ENCODE data around the gene NOP58.
"Not testable (repeated sequence)": the region's sequence is repeated elsewhere in the genome, so short reads cannot be mapped to it uniquely, and the experiment has no call there.

Gene NOP58

DNA sequence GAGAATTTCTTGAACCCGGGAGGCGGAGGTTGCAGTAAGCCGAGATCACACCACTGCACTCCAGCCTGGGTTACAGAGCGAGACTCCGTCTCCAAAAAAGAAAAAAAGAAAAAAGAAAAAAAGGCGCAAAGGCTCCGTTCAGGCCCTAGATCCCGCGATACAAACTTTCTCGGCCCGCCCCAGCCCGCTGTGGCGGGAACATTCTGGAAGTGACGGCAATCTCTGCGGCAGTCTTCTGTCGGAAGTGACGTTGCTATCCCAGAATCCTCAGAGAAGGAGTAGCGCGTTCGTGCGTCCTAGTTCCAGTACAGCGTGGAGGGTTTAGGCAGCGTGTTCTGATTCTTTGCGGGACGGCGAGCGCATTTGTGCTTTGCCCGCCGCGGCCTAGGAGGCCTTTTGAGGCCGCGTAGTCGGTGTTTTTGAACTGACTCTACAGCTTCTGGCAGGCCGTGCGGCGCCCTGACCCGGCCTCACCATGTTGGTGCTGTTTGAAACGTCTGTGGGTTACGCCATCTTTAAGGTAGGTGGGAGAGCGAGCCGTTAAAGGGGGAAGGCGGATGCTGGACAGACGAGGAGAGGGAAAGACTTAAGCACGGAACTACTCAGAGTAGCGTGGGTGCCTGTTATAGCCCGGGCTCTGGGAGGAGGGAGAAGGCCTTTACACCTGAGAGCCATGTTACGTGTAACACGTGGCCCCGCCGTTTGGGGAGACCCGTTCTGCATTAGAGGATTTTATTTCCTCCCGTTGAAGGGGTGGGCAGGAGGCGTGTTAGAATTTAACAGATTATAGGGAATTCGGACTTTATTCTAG is at the start of gene NOP58:
TSS of gene NOP58 (plus strand) at position 297 of the 811 bp plus-strand sequence. CDS start at position 476, 179 bp downstream.
- Histone ChIP-seq H3K27ac (peak within 1 kb of the TSS; percentile 90 to 95), H3K4me3 (peak within 1 kb of the TSS; percentile 95)
- TF ChIP-seq, protein P1, sequence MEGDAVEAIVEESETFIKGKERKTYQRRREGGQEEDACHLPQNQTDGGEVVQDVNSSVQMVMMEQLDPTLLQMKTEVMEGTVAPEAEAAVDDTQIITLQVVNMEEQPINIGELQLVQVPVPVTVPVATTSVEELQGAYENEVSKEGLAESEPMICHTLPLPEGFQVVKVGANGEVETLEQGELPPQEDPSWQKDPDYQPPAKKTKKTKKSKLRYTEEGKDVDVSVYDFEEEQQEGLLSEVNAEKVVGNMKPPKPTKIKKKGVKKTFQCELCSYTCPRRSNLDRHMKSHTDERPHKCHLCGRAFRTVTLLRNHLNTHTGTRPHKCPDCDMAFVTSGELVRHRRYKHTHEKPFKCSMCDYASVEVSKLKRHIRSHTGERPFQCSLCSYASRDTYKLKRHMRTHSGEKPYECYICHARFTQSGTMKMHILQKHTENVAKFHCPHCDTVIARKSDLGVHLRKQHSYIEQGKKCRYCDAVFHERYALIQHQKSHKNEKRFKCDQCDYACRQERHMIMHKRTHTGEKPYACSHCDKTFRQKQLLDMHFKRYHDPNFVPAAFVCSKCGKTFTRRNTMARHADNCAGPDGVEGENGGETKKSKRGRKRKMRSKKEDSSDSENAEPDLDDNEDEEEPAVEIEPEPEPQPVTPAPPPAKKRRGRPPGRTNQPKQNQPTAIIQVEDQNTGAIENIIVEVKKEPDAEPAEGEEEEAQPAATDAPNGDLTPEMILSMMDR (IDR thresholded peaks at IDR 0.05) = no peak
- peak; percentile 96 for DNase-seq (ENCODE audit: low spot score)

- Histone ChIP-seq H3K4me3 (no peak overlapping the region), H3K27ac (no peak overlapping the region)
- no peak for DNase-seq (ENCODE audit: low spot score)
- TF ChIP-seq, protein P1 (IDR thresholded peaks at IDR 0.05) = no peak
Measured at GRCh38 chr2:202221873-202222272, 43.7 kb upstream of the NOP58 start.

GRCh38 chr2:202237787-202238233 is 27.8 kb upstream of the NOP58 start:
- peak overlapping the region; percentile 98 for H3K4me3 ChIP-seq
- H3K27ac ChIP-seq = peak overlapping the region; percentile 93 to 97
- no peak for DNase-seq (ENCODE audit: low spot score)
- TF ChIP-seq, protein P1 (IDR thresholded peaks at IDR 0.05) = no peak

- TF ChIP-seq, protein P1 (IDR thresholded peaks at IDR 0.05) = no peak
- H3K27ac ChIP-seq = peak within 1 kb of the TSS; percentile 93 to 97
- H3K4me3 ChIP-seq = peak within 1 kb of the TSS; percentile 98
- peak; percentile 89 for DNase-seq (ENCODE audit: low spot score)
Measured at GRCh38 chr2:202238234-202239197, 27.0 kb upstream of the NOP58 start, which contains the start of gene SUMO1. Gene SUMO1, minus strand, starts transcription at chr2:202238597. Its CDS starts 146 bp downstream, at chr2:202238451.

- not testable (repeated sequence) for DNase-seq (ENCODE audit: low spot score); H3K4me3 ChIP-seq; H3K27ac ChIP-seq
Measured at GRCh38 chr2:202247710-202248109, 17.9 kb upstream of the NOP58 start.

GRCh38 chr2:202249521-202250253 is 15.9 kb upstream of the NOP58 start:
- no peak for DNase-seq (ENCODE audit: low spot score)
- H3K27ac ChIP-seq = no peak overlapping the region
- no peak overlapping the region for H3K4me3 ChIP-seq
- TF ChIP-seq, protein P1 (IDR thresholded peaks at IDR 0.05) = no peak

Measured in coronary artery (tissue), 2 donors.